Activated naive CD8-positive, alpha-beta T cell treated with anti-CD3 and anti-CD28 coated beads for 36 hours (primary cell): ENCODE data around the gene DPP6. TPM values are rescaled to one million over a fixed set of nuclear protein-coding genes. Genes with fewer than 3 reads are reported as not detected.

ENCODE experiments used
- DNase-seq: peaks from one replicate; pipeline ENCODE4 v3.0.0; 2021
- H3K27ac Mint-ChIP-seq: one replicate; pipeline ENCODE4 v1.8.0; 2022; ENCODE audit warnings: mild to moderate bottlenecking, moderate library complexity, mixed read lengths
- H3K27me3 Mint-ChIP-seq: one replicate; pipeline ENCODE4 v1.8.0; 2022; ENCODE audit warnings: mild to moderate bottlenecking, mixed read lengths
- H3K36me3 Mint-ChIP-seq: one replicate; pipeline ENCODE4 v1.8.0; 2021; ENCODE audit warnings: mild to moderate bottlenecking, mixed read lengths
- H3K4me1 Mint-ChIP-seq: one replicate; pipeline ENCODE4 v1.8.0; 2021; ENCODE audit warnings: mixed read lengths
- H3K4me3 Mint-ChIP-seq: one replicate; pipeline ENCODE4 v1.8.0; 2022; ENCODE audit warnings: mild to moderate bottlenecking, moderate library complexity, mixed read lengths
- H3K9me3 Mint-ChIP-seq: one replicate; pipeline ENCODE4 v1.8.0; 2022; ENCODE audit warnings: mixed read lengths
- total RNA-seq, 2 experiments: library from RNA; stranded (reverse); gene quantifications; one replicate each; pipeline ENCODE4 v1.2.3, GENCODE V29; 2021

Gene DPP6
- total RNA-seq, 2 experiments from 2014 or later: not detected

DNA sequence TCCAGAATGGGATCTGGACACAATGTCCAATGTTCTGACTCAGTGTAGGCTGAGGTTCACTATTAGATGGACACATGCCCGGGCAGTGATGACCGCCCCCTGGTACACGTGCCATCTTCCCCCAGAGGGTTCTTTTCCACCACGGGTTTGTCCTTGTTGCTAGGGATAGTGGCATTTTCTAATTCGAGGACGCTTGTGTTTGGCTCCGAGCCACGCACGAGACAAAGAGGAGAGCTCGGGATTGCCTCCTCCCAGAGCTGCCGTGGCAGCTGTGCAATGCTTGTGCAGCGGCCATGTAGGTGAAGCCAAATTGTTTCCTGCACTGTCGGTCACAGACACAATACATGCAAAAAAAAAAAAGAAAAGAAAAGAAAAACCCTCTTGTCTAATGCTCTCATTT, 743.2 kb downstream of the DPP6 start:
- DNase-seq: no peak
- Mint-ChIP-seq H3K36me3 (no peaks in the 10 kb centered on the region), H3K27me3 (peaks cover 28% of the 10 kb centered on the region), H3K4me1 (no peaks in the 10 kb centered on the region), H3K27ac (no peak overlapping the region), H3K4me3 (no peak overlapping the region), H3K9me3 (no peaks in the 10 kb centered on the region)

GRCh38 chr7:154804449-154804848, 752.3 kb downstream of the DPP6 start:
- no peak overlapping the region for H3K4me3 Mint-ChIP-seq
- no peaks in the 10 kb centered on the region for H3K4me1 Mint-ChIP-seq
- H3K27ac Mint-ChIP-seq: no peak overlapping the region
- H3K9me3 Mint-ChIP-seq: no peaks in the 10 kb centered on the region
- H3K36me3 Mint-ChIP-seq: no peaks in the 10 kb centered on the region
- H3K27me3 Mint-ChIP-seq: no peaks in the 10 kb centered on the region
- no peak for DNase-seq

DNA sequence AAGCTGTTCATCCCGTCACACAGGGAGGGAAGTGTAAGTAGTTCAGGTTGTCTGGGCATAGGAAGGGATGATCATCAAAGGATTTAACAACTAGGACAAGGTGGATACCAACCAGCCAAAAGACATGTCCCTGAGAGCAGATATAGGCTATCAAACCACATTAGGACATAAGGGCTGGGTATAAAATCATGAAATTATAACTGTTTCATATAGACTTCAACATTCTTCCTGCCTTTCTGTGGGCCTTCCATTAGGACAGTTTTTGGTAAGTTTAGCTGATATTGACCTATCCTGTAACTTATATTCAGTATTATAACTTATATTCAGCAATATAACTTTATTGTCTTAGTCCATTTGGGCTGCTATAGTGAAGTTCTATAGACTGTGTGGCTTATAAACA, 759.8 kb downstream of the DPP6 start:
- Mint-ChIP-seq H3K27me3 (peaks cover 9% of the 10 kb centered on the region), H3K4me3 (no peak overlapping the region), H3K36me3 (no peaks in the 10 kb centered on the region), H3K9me3 (peaks cover 9% of the 10 kb centered on the region), H3K4me1 (no peaks in the 10 kb centered on the region), H3K27ac (no peak overlapping the region)
- no peak for DNase-seq

DNA sequence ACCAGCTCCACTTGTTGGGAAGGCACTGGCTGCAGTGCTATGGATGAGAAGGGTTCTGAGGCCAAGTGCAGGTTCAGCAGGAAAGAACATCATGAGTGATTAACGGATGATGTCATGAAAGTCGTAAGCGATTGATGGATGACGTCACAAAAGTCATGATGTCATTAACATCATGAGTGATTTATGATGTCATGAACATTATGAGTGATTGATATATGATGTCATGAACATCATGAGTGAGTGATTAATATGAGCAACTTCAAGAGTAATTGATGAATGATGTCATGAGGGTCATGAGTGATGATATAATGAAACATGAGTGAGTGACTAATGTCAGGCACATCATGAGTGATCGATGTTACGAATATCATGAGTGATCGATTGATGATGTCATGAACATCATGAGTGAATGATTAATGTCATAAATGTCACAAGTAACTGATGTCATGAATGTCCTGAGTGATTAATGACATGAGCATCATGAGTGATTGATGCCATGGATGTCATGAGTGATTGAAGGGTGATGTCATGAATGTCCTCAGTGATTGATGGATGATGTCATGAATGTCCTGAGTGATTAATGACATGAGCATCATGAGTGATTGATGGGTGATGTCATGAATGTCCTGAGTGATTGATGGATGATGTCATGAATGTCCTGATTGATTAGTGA, 765.2 kb downstream of the DPP6 start:
- H3K27me3 Mint-ChIP-seq: peaks cover 9% of the 10 kb centered on the region
- peaks cover 4% of the 10 kb centered on the region for H3K9me3 Mint-ChIP-seq
- no peak for DNase-seq
- no peaks in the 10 kb centered on the region for H3K36me3 Mint-ChIP-seq
- no peak overlapping the region for H3K4me3 Mint-ChIP-seq
- no peak overlapping the region for H3K27ac Mint-ChIP-seq
- no peaks in the 10 kb centered on the region for H3K4me1 Mint-ChIP-seq

GRCh38 chr7:154827007-154827406, 774.8 kb downstream of the DPP6 start:
- no peaks in the 10 kb centered on the region for H3K9me3 Mint-ChIP-seq
- H3K4me3 Mint-ChIP-seq: no peak overlapping the region
- no peaks in the 10 kb centered on the region for H3K36me3 Mint-ChIP-seq
- H3K27me3 Mint-ChIP-seq: peaks cover 19% of the 10 kb centered on the region
- no peak overlapping the region for H3K27ac Mint-ChIP-seq
- no peaks in the 10 kb centered on the region for H3K4me1 Mint-ChIP-seq
- no peak for DNase-seq

DNA sequence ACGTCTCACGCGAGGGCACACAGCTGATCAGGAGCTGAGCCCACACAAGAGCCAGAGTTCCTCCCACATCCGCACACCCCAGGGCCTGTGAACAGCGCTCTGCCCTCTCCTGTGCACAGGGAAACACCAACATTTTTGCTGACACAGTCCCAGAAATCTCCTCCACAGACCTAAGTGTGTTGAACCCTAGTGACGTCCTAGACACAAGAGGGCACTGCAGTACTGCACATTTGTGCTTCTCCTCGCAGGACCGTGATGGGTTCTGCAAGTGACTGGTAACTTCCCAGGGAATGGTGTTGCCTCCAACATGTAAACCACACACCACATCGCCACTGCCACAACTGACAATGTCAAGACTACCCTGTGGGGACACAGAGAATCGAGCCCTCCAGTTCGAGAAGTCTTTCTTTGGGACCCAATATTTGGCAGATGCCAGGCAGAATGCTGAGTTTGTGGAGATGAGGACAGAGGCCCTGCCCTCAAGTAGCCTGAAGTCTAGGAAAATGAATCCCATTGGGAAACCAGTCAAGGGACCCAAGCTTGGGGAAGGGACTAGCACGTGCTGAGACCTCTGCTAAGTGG, 780.5 kb downstream of the DPP6 start:
- H3K4me1 Mint-ChIP-seq: no peaks in the 10 kb centered on the region
- no peaks in the 10 kb centered on the region for H3K36me3 Mint-ChIP-seq
- peaks cover 17% of the 10 kb centered on the region for H3K27me3 Mint-ChIP-seq
- H3K4me3 Mint-ChIP-seq: no peak overlapping the region
- no peak for DNase-seq
- no peak overlapping the region for H3K27ac Mint-ChIP-seq
- H3K9me3 Mint-ChIP-seq: no peaks in the 10 kb centered on the region

- no peak for DNase-seq
- Mint-ChIP-seq H3K27me3 (peaks cover 19% of the 10 kb centered on the region), H3K36me3 (no peaks in the 10 kb centered on the region), H3K4me1 (no peaks in the 10 kb centered on the region), H3K9me3 (no peaks in the 10 kb centered on the region), H3K4me3 (no peak overlapping the region), H3K27ac (no peak overlapping the region)
Measured at GRCh38 chr7:154836021-154836448, 783.8 kb downstream of the DPP6 start.

DNA sequence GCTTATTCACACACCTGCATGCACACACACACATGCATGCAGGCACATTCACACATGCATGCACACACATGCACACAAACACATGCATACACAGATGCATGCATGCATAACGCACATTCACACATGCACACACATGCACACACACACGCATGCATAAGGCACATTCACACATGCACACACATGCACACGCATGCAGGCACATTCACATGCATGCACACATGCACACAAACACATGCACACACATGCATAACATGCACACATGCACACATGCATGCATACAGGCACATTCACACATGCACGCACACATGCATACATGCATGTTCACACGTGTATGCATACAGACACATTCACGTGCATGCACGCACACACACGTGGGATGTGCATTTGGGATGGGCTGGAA, 784.9 kb downstream of the DPP6 start:
- no peaks in the 10 kb centered on the region for H3K4me1 Mint-ChIP-seq
- no peak overlapping the region for H3K27ac Mint-ChIP-seq
- no peak for DNase-seq
- peaks cover 30% of the 10 kb centered on the region for H3K27me3 Mint-ChIP-seq
- no peaks in the 10 kb centered on the region for H3K9me3 Mint-ChIP-seq
- no peaks in the 10 kb centered on the region for H3K36me3 Mint-ChIP-seq
- no peak overlapping the region for H3K4me3 Mint-ChIP-seq

GRCh38 chr7:154837622-154838021, 785.4 kb downstream of the DPP6 start:
- H3K9me3 Mint-ChIP-seq: no peaks in the 10 kb centered on the region
- no peak overlapping the region for H3K4me3 Mint-ChIP-seq
- H3K36me3 Mint-ChIP-seq: no peaks in the 10 kb centered on the region
- no peak for DNase-seq
- peaks cover 30% of the 10 kb centered on the region for H3K27me3 Mint-ChIP-seq
- no peak overlapping the region for H3K27ac Mint-ChIP-seq
- H3K4me1 Mint-ChIP-seq: no peaks in the 10 kb centered on the region

GRCh38 chr7:154840086-154840485, 787.9 kb downstream of the DPP6 start:
- no peak for DNase-seq
- no peaks in the 10 kb centered on the region for H3K4me1 Mint-ChIP-seq
- no peaks in the 10 kb centered on the region for H3K36me3 Mint-ChIP-seq
- no peaks in the 10 kb centered on the region for H3K9me3 Mint-ChIP-seq
- no peak overlapping the region for H3K27ac Mint-ChIP-seq
- no peak overlapping the region for H3K4me3 Mint-ChIP-seq
- H3K27me3 Mint-ChIP-seq: peaks cover 30% of the 10 kb centered on the region

DNA sequence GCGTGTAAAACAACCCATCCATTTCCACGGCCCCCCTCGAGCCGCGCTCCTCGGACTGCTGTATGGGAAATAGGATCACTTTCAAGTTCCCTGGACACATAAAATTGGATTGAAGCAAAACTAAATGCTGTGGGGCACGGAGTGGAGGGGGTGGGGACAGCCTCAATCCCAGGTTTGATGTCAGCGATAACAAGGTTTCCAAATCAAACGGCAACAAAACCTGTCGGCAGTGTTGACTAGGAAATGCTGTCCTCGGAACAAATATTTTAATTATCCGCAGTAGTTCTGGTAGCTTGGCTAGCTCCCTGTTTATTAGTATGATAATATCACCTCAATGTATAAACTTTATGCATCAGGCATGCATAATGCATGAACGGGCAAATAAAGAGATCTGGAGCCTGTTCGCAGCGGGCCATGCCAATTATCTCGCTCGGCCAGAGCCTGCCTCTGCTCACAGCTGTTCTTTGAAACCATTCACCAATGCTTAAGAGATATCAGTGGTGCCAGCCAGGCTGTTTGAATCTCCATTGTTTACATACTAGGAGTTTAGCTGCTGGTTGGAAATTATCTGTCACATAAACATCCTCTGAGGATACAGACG, 789.6 kb downstream of the DPP6 start:
- H3K36me3 Mint-ChIP-seq: no peaks in the 10 kb centered on the region

DNA sequence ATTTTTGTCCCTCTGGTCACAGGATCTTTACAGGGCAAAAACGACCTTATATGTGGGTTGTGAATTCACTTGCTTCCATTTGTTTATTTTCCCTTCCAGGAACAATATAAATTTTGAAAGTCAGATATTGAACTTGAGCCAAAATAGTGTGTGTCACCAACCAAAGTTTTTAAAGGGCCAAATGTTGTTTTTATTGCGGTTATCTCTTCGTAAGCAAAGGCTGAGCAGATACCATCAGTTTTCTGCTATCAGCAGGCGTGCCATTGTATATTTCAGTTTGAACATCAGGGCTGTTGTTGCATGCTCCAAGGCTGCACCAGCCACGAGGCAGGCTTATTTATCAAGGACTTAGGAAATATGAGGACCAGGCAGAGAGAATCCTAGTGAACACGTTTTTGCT, 790.4 kb downstream of the DPP6 start:
- H3K27me3 Mint-ChIP-seq: peaks cover 41% of the 10 kb centered on the region
- H3K27ac Mint-ChIP-seq: no peak overlapping the region
- no peaks in the 10 kb centered on the region for H3K9me3 Mint-ChIP-seq
- no peak for DNase-seq
- H3K36me3 Mint-ChIP-seq: no peaks in the 10 kb centered on the region
- no peak overlapping the region for H3K4me3 Mint-ChIP-seq
- H3K4me1 Mint-ChIP-seq: no peaks in the 10 kb centered on the region

More for the DNA sequence above, 789.6 kb downstream of the DPP6 start:
- peaks cover 36% of the 10 kb centered on the region for H3K27me3 Mint-ChIP-seq
- H3K9me3 Mint-ChIP-seq: no peaks in the 10 kb centered on the region
- H3K4me1 Mint-ChIP-seq: no peaks in the 10 kb centered on the region
- H3K4me3 Mint-ChIP-seq: no peak overlapping the region
- no peak overlapping the region for H3K27ac Mint-ChIP-seq
- no peak for DNase-seq

GRCh38 chr7:154843670-154844237, 791.6 kb downstream of the DPP6 start:
- DNase-seq: no peak
- Mint-ChIP-seq H3K4me3 (no peak overlapping the region), H3K36me3 (no peaks in the 10 kb centered on the region), H3K27ac (no peak overlapping the region), H3K4me1 (no peaks in the 10 kb centered on the region), H3K9me3 (no peaks in the 10 kb centered on the region), H3K27me3 (peaks cover 44% of the 10 kb centered on the region)

DNA sequence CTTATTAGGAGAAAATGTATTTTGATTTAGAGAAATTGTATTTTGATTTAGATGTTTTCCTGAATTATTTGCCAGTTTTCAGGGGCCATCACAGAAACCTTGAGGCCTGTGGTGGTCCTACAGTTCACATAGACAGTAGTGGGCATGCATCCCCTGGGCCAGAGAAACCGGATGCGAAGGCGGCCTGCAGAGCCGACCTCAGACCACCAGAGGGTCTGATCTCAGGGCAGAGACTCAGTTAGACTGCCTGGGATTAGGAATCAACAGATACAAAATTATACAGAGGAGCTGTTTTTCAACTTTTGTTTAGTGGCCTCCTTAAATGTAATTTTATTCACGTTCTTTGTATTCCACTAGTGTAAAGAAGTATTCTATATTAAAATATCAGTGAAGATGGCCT, 792.3 kb downstream of the DPP6 start:
- H3K36me3 Mint-ChIP-seq: no peaks in the 10 kb centered on the region
- H3K4me3 Mint-ChIP-seq: no peak overlapping the region
- no peaks in the 10 kb centered on the region for H3K9me3 Mint-ChIP-seq
- no peak overlapping the region for H3K27ac Mint-ChIP-seq
- no peak for DNase-seq
- no peaks in the 10 kb centered on the region for H3K4me1 Mint-ChIP-seq
- peaks cover 41% of the 10 kb centered on the region for H3K27me3 Mint-ChIP-seq

DNA sequence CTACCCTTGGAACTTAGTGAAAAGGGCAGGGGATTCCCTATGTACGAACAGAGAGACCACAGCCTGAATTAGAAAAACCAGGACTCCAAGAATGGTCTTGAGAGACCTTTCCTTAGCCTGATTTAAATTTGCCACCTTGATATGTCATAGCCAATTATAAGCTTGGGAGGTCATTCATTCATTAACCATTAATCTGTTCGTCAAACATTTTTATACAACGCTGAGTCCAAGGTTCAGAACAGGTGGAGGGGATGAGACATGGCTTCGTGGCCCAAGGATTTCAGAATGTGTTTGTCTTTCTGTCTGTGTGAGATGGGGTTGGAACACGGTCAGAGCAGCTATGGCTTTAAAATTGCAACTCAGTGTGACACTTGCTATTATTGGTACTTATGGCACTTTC, 792.8 kb downstream of the DPP6 start:
- DNase-seq: no peak
- Mint-ChIP-seq H3K4me1 (no peaks in the 10 kb centered on the region), H3K4me3 (no peak overlapping the region), H3K27me3 (peaks cover 38% of the 10 kb centered on the region), H3K27ac (no peak overlapping the region), H3K9me3 (no peaks in the 10 kb centered on the region), H3K36me3 (no peaks in the 10 kb centered on the region)

DNA sequence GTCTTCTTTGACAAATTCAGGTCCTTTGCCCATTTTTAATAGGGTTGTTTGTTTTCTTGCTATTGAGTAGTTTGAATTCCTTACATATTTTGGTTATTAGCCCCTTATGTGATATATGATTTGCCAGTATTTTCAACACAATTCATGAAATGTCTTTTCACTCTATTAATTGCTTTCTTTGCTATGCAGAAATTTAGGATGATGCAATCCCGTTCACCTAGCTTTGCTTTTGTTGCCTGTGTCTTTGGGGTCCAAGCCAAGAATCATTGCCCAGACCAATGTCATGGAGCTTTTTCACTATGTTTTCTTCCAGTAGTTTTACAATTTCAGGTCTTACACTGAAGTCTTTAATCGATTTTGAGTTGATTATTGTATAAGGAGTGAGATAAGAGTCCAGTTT, 796.3 kb downstream of the DPP6 start:
- no peak for DNase-seq
- Mint-ChIP-seq H3K36me3 (no peaks in the 10 kb centered on the region), H3K27me3 (peaks cover 18% of the 10 kb centered on the region), H3K27ac (no peak overlapping the region), H3K9me3 (no peaks in the 10 kb centered on the region), H3K4me3 (no peak overlapping the region), H3K4me1 (no peaks in the 10 kb centered on the region)
